ENCODE data around the gene PCDHGB6.

GRCh38 chr5:141392429-141393198 is 15.2 kb upstream of the PCDHGB6 start, which contains the start of gene PCDHGA8:
- TF ChIP-seq CTCF (conservative IDR thresholded peaks at IDR 0.05) (peak; percentile 88), ZFX (IDR thresholded peaks at IDR 0.05) (no peak)

Data from C4-2B (cell line).